HG03520 (cell line): ENCODE data around the gene OBI1.

ENCODE experiments used
- ATAC-seq: cut with Tn5 transposase; IDR thresholded peaks from one replicate; pipeline ENCODE4 v1.9.1; 2021; ENCODE audit warnings: mild to moderate bottlenecking, moderate library complexity; ENCODE audit not compliant: unreplicated experiment

The OBI1 gene

DNA sequence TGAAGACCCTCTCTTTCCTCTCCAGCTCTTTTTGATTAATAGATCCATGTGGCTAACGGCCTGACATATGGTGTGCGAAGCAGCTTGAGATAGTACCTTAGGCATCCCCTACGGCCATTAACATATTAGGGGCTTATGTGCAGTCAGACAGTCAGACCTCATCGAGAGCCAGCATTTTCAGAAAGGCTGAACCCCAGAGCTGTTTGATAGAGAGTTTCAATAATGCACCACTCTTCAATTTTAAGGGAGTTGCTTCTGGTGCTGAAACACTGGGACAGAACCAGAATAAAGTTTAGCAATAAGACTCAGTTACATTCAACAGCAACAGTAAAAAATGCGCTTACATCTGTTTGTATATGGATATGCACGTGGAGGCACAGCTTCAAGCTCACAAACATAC lies 66.4 kb downstream of the OBI1 start:
- ATAC-seq, result no peak

DNA sequence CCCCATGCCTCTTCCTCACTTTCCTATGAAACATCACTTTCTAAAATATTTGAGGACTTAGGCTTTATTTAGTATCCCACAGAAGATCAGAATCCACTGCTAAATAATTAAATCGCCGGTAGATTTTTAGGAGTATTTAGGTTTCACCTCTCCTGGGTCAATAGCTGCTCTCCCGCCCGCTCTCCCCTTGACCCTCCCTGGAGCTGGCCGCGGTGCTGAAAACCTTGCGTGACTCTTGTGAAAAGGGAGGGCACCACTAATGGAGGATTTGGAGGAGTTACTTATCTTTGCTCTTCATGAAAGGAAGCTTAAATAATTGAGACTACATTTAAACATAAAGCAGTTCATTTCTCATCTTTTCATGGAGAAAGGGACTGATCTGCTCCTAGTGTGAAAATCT lies 69.7 kb downstream of the OBI1 start:
- ATAC-seq, result no peak

DNA sequence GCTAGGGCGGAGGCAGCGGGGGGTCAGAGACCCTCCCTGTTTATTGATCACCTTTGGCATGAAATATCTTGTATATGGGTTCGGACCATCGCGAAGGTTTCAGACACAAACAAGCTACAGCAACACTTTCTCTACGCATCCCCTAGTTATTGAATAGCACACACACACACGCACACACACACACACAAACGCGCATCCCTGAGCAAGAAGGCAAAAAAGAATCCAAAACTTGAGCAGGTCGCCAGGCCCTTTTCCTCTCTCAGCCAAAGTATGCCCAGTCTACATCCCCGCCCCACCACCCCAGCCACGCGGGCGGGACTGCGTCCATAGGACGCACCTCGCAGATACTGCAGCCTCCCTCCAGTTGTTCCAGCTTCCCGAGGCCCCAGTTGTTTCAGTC lies 71.6 kb downstream of the OBI1 start:
- ATAC-seq, result no peak

DNA sequence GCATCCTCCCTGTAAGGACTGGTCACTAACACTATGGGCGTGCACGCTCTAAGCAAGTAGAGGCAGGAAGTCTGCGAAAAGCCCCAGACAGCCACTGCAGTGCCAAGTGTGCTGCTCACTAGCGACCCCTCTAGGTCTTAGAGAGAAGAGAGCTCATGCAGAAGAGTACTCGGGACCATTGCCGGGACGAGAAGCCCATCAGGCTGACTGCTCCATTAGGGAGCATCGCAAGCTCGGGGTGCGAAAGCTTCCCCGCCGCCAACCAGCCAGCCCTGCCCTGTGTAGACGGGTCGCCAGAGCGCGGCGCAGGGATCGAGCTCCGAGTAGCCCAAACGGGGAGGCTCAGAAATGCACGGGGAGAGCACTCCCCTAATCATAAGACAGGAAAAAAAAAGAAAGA lies 72.2 kb downstream of the OBI1 start:
- no peak for ATAC-seq

DNA sequence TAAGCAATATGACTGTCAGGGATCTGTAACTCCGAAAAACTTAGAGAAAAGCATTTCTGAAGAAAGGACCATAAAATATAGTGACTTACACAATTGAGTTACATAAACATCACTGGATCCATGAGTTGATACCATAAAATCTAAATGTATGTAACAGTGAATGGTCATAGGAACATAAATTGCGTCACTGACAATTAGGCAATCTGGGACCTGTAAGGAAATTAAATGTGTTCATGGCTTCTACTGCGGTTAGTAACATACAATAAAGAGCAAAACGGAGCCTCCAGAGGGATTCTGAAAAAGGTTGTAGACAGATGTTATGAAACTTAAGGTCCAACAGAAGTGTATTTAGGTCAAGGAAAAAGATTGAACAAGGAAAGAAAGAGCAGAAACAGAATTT lies 82.7 kb downstream of the OBI1 start:
- no peak for ATAC-seq

DNA sequence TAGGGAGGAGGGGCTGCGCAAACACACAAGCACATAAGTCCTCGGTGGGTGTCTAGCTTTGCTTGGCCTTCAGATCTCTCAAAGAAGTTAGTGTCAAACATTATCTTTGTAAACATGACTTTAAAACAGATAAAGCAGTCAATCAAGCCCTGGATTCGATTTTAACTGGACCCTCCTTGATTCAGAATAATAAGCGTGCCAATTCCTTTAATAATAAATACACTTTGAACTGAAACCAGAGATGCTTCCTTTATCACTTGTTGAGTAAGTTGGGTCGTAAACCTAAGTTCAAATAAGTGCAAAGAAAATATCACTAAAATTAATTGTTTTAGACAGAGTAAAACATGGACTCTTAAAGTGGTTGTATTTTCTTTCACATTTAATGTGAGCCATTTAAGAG lies 86.5 kb downstream of the OBI1 start:
- ATAC-seq, result no peak

DNA sequence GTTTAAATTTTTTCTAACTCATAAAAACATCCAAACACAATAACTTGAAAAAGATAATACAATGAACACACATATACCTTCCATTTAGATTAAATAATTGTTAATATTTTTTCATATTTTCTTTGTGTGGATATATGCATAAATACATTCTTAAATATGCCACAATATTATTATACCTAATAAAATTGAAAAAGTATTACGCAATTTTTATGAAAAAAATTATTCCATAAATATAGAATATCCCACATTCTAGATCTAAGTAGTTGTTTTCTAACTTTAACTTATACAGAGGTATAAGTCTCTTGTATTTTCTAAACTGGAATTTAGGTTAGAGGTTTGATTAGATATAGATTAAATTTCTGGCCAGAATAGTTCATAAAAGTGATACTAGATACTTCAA lies 89.9 kb downstream of the OBI1 start:
- ATAC-seq, result no peak

DNA sequence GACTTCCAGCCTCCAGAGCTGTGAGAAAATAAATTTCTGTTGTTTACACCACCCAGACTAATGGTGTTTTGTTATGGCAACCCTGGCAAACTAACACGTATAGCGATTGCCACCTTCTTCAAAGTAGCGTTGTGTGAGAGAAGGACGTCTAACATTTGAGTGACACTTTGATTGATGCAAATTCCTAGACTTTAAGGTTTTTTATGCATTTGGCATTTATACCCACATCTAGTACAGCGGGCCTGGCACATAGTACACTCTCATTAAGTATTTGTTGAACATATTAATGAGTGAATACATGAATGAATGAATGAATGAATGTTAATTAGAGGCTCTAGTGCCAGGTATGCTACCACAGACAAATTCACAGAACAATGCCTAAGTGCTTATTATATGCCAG lies 92.3 kb downstream of the OBI1 start:
- no peak for ATAC-seq
